BE2C (cell line): ENCODE measurements around the gene C2orf78.

Experiments used
- DNase-seq: peaks from one replicate; pipeline ENCODE4 v3.0.0-alpha.2; 2020
- H3K27me3 ChIP-seq: fragments of 250-450 bp; sonication (Bioruptor Pico); 2 replicates; pipeline ENCODE4 v1.5.1; 2020; ENCODE audit warnings: mild to moderate bottlenecking
- H3K36me3 ChIP-seq: fragments of 250-450 bp; sonication (Bioruptor Pico); 2 replicates; pipeline ENCODE4 v1.5.1; 2020; ENCODE audit warnings: mild to moderate bottlenecking
- H3K4me1 ChIP-seq: fragments of 250-450 bp; sonication (Bioruptor Pico); 2 replicates; pipeline ENCODE4 v1.5.1; 2020
- H3K4me3 ChIP-seq: 2 replicates; pipeline ENCODE4 v1.5.1; 2011; ENCODE audit warnings: low read depth, low read length
- H3K9me3 ChIP-seq: fragments of 250-450 bp; sonication (Bioruptor Pico); 2 replicates; pipeline ENCODE4 v1.5.1; 2020
- TF ChIP-seq, protein P1 (sequence below): IDR thresholded peaks from 2 replicates; pipeline ENCODE4 v1.5.1; 2012; ENCODE audit warnings: mild to moderate bottlenecking, low read depth, low read length

C2orf78 gene

DNA sequence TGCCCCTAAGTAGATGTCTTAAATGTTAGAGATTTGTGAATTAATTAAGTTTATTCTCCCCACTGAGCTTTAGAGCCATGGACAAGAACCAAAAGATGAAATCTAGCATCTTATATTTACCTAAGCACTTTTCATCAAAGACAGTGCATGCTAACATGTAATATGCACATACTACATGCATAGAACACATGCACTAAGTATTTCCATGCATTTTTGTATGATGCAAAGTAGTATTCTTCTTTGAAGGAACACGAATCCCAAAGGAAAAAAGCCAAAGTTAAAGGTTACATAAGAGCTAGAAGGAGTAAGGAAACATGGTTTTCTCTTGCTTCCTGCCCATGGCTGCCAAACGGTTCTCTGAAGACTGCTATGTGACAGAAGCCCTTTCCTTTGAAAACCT lies 60.1 kb downstream of the C2orf78 start:
- Histone ChIP-seq H3K4me3 (no peak overlapping the region), H3K4me1 (no peaks in the 10 kb centered on the region), H3K9me3 (no peaks in the 10 kb centered on the region), H3K36me3 (no peaks in the 10 kb centered on the region), H3K27me3 (no peaks in the 10 kb centered on the region)
- TF ChIP-seq, protein P1, sequence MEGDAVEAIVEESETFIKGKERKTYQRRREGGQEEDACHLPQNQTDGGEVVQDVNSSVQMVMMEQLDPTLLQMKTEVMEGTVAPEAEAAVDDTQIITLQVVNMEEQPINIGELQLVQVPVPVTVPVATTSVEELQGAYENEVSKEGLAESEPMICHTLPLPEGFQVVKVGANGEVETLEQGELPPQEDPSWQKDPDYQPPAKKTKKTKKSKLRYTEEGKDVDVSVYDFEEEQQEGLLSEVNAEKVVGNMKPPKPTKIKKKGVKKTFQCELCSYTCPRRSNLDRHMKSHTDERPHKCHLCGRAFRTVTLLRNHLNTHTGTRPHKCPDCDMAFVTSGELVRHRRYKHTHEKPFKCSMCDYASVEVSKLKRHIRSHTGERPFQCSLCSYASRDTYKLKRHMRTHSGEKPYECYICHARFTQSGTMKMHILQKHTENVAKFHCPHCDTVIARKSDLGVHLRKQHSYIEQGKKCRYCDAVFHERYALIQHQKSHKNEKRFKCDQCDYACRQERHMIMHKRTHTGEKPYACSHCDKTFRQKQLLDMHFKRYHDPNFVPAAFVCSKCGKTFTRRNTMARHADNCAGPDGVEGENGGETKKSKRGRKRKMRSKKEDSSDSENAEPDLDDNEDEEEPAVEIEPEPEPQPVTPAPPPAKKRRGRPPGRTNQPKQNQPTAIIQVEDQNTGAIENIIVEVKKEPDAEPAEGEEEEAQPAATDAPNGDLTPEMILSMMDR: no peak
- DNase-seq: no peak

DNA sequence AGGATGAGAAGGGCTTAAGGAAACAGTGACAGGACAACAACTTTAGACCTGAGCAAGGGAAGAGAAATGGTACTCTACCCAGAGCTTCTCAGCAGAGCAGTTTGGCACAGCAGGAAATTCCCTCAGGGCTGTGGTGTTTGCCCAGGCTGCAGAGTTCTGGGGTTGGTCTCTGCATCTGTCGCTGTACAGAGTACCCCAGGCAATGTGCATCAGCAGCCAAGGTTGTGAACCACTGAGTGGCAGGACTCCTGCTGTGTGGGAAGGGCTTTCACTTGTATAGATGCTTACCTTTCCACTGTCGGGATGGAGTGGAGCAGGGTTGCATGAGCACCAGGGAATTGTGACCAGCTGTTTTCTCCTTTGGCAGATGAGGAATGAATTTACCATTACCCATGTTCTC lies 66.0 kb downstream of the C2orf78 start:
- TF ChIP-seq, protein P1: no peak
- H3K4me1 ChIP-seq: no peaks in the 10 kb centered on the region
- H3K4me3 ChIP-seq: no peak overlapping the region
- H3K36me3 ChIP-seq: no peaks in the 10 kb centered on the region
- no peaks in the 10 kb centered on the region for H3K9me3 ChIP-seq
- no peaks in the 10 kb centered on the region for H3K27me3 ChIP-seq
- no peak for DNase-seq

DNA sequence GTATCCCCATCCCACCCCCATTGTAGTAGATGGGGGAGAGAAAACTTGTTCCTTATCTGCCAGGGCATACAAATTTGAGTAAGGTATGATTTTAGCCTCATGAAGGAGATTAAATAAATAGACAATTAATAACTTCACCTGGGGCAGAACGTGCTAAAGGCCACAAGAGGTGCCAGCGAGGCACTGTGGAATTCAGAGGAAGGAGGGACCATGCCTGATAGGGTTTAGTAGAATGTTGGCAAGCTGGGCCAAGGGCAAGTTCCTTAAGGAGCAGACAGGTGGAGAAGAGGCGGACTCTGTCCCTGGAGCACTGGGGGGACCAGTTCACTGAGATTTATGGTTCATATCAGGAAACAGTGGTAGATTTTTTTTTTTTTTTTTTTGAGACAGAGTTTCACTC lies 67.3 kb downstream of the C2orf78 start:
- Histone ChIP-seq H3K27me3 (no peaks in the 10 kb centered on the region), H3K9me3 (no peaks in the 10 kb centered on the region), H3K4me3 (no peak overlapping the region), H3K4me1 (no peaks in the 10 kb centered on the region), H3K36me3 (no peaks in the 10 kb centered on the region)
- DNase-seq: no peak
- TF ChIP-seq, protein P1: peak; percentile 35

DNA sequence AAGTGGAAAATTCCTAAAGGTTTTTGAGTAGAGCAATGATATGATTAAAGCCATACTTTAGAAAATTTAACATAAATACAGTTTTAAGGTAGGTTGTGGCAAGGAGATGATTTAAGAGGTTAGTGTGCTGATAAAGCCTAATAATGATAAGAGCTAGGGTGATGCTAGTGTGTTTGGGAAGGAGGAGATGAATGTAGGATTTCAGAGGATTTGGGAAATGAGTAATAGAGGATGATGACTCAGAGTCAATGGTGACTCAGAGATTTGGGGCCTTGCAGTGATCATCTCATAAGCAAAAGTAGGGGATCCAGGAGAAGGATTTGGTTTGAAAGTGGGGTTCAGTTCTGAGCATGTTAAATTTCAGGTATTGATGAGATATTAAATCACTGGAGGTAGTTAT lies 68.0 kb downstream of the C2orf78 start:
- DNase-seq: no peak
- H3K36me3 ChIP-seq: no peaks in the 10 kb centered on the region

DNA sequence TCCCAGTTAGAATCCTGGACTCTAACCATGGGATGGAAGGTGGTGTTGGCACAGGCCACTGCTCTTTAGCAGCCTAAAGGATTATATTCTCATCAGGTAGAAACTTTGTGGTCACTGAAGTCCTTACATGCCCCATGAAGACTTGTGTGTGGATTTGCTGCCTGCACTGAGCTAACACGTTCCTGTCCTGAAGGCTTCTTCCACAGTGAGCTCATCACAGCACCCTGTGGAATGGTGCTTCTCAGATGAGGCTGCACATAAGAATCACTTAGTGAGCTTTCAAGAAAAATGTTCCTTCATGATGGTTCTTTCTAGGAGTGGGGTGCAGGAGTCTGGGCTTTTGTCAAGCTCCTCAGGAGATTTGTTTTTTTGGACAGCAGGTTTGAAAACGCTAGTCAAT lies 71.5 kb downstream of the C2orf78 start:
- TF ChIP-seq, protein P1: no peak
- Histone ChIP-seq H3K36me3 (peaks cover 6% of the 10 kb centered on the region), H3K4me3 (no peak overlapping the region), H3K9me3 (no peaks in the 10 kb centered on the region), H3K27me3 (no peaks in the 10 kb centered on the region), H3K4me1 (no peaks in the 10 kb centered on the region)
- no peak for DNase-seq

More for the DNA sequence above, 68.0 kb downstream of the C2orf78 start:
- Histone ChIP-seq H3K4me3 (no peak overlapping the region), H3K9me3 (no peaks in the 10 kb centered on the region), H3K27me3 (no peaks in the 10 kb centered on the region), H3K4me1 (no peaks in the 10 kb centered on the region)
- TF ChIP-seq, protein P1: no peak

DNA sequence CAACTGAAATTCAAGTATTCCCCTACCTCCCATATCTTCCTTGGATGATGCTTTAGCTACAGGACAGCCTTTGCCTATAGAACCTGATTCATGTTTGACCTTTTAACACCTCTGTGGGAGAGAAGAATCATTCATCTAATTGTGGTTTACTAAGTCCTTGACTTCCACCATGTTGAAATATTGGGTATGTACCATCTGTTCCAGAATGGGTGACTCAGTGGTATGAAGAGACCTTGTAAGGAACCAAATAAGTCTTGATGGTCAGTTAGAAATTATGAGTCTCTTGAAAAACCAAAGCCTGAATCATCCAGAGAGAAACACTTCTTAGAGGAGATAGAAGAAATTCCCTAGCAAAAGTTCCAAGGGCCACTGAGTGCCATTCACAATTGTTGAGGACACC lies 72.2 kb downstream of the C2orf78 start:
- no peaks in the 10 kb centered on the region for H3K4me1 ChIP-seq

More for the DNA sequence above, 72.2 kb downstream of the C2orf78 start:
- peaks cover 6% of the 10 kb centered on the region for H3K36me3 ChIP-seq
- no peak overlapping the region for H3K4me3 ChIP-seq
- TF ChIP-seq, protein P1: no peak
- DNase-seq: no peak
- no peaks in the 10 kb centered on the region for H3K9me3 ChIP-seq
- H3K27me3 ChIP-seq: no peaks in the 10 kb centered on the region
